ENCODE data around the gene ATF2.

The ATF2 gene

GRCh38 chr2:175025946-175026345, 142.1 kb downstream of the ATF2 start:
- DNase-seq (ENCODE audit: low spot score): no peak

DNA sequence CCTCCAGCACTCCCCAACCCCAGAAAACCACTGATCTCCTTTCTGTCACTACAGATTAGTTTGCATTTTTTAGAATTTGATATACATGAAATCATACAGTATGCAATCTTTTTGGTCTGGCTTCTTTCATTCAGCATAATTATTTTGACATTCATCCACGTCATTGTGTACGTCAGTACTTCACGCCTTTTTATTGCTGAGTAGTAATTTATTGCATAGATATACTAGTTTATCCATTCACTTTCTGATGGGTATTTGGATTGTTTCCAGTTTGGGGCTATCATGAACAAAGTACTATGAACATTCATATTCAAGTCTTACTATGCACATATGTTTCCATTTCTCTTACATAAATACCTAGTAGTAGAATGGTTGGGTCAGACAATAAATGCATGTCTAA, 142.8 kb downstream of the ATF2 start:
- no peak for DNase-seq (ENCODE audit: low spot score)

DNA sequence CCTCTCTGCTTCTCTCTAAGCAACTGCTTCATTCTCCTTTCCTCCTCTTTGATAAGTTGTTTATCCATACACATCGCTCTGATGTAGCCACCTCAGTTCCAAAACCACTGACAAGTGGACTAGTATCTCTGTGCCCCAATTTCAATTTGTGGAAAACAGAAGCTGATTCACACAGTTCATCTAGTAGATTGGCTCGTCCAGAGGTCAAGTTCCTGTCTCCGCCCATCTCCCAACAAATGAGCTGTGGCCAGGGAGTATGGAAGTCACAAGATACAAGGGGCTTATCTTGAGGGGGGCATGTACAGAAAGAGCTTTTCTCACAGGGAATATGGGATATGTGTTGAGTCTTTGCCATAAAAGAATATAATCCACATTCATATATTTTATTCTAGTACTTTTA, 145.1 kb downstream of the ATF2 start:
- no peak for DNase-seq (ENCODE audit: low spot score)

Data from CD4-positive, alpha-beta T cell treated with Interleukin-6 at 100 ng/mL for 8 hours (primary cell).